Endothelial cell of umbilical vein (primary cell): ENCODE data around the gene CIBAR2. TPM values are rescaled to one million over a fixed set of nuclear protein-coding genes. Genes with fewer than 3 reads are reported as not detected.
A peak's percentile ranks its signal among the peaks of the same experiment; 100 is the strongest.

Experiments
- BruUV-seq: library from RNA; stranded (reverse); fragments of 400-500 nt; replicated peaks from 2 replicates; lab custom pipeline; 2021; lab: Mats Ljungman, UMichigan
- CTCF ChIA-PET: fragments of 300-600, 350-600 bp; sonication (Branson Sonifier 250); formaldehyde crosslinking; loops from one replicate; lab custom pipeline; 2021; ENCODE audit warnings: antibody characterized with exemption, inconsistent platforms; lab: Charles Lee
- POLR2A ChIA-PET: fragments of 300-600, 350-600 bp; sonication (Branson Sonifier 250); formaldehyde crosslinking; loops from one replicate; lab custom pipeline; 2021; ENCODE audit warnings: antibody characterized with exemption, inconsistent platforms; lab: Charles Lee
- DNase-seq: peaks from one replicate; pipeline ENCODE4 v3.0.0-alpha.2; 2011; ENCODE audit warnings: low read depth, low spot score
- FAIRE-seq: peaks from 2 replicates; lab custom pipeline; 2011; peaks lifted over from hg19 to GRCh38; lab: Jason Lieb, UNC
- H2AFZ ChIP-seq: 2 replicates; pipeline ENCODE4 v1.6.0; 2012; ENCODE audit warnings: low read depth, low read length, control low read depth, inconsistent platforms
- H3K27ac ChIP-seq: 2 replicates; pipeline ENCODE4 v1.5.1; 2011; ENCODE audit warnings: low read depth, mild to moderate bottlenecking, control low read depth, low read length, moderate library complexity; ENCODE audit not compliant: insufficient read depth
- H3K27me3 ChIP-seq, 2 experiments: 2 replicates each; pipeline versions ENCODE4 v1.6.0 to v1.6.1; 2011; ENCODE audit warnings: low read length in 2 of 2, mixed read lengths in 1 of 2; ENCODE audit not compliant: control insufficient read depth in 2 of 2, insufficient read depth in 2 of 2
- H3K36me3 ChIP-seq, 2 experiments: 2 replicates in 1 of 2; 3 replicates in 1 of 2; pipeline ENCODE4 v1.5.1; 2011; ENCODE audit warnings: low read length in 2 of 2, mild to moderate bottlenecking in 1 of 2, moderate library complexity in 1 of 2; ENCODE audit not compliant: control insufficient read depth in 2 of 2, insufficient read depth in 2 of 2; ENCODE audit errors: extremely low read depth in 1 of 2
- H3K4me1 ChIP-seq: 3 replicates; pipeline ENCODE4 v1.5.1; 2011; ENCODE audit warnings: mild to moderate bottlenecking, low read length; ENCODE audit not compliant: control insufficient read depth, insufficient read depth; ENCODE audit errors: extremely low read depth
- H3K4me2 ChIP-seq: 2 replicates; pipeline ENCODE4 v1.6.1; 2011; ENCODE audit warnings: low read length, control low read depth, mixed read lengths; ENCODE audit not compliant: insufficient read depth
- H3K4me3 ChIP-seq, 3 experiments: fragments of 200-600 bp in 1 of 3; sonication (generic), shearing (Covaris generic) in 1 of 3; replicated peaks in 1 of 3; 2 replicates each; pipeline ENCODE4 v1.5.1; 2011 to 2016; ENCODE audit warnings: control low read depth in 3 of 3, low read length in 3 of 3, mild to moderate bottlenecking in 2 of 3, inconsistent platforms in 1 of 3, low read depth in 1 of 3, moderate library complexity in 1 of 3; ENCODE audit not compliant: insufficient read depth in 1 of 3
- H3K79me2 ChIP-seq: 2 replicates; pipeline ENCODE4 v1.6.0; 2012; ENCODE audit warnings: low read length, inconsistent platforms; ENCODE audit not compliant: control insufficient read depth, insufficient read depth
- H3K9ac ChIP-seq: replicated peaks from 2 replicates; pipeline ENCODE3; 2011; ENCODE audit warnings: low read length, control low read depth; ENCODE audit not compliant: insufficient read depth; ENCODE audit errors: extremely low read depth
- H3K9me1 ChIP-seq: replicated peaks from 3 replicates; pipeline ENCODE4 v1.6.0; 2011; ENCODE audit warnings: mild to moderate bottlenecking, low read length; ENCODE audit not compliant: control insufficient read depth, insufficient read depth; ENCODE audit errors: extremely low read depth
- H3K9me3 ChIP-seq: replicated peaks from 2 replicates; pipeline ENCODE4 v1.5.1; 2012; ENCODE audit warnings: low read length, inconsistent platforms; ENCODE audit not compliant: control insufficient read depth, insufficient read depth
- H4K20me1 ChIP-seq: replicated peaks from 2 replicates; pipeline ENCODE3; 2011; ENCODE audit warnings: mild to moderate bottlenecking, low read length; ENCODE audit not compliant: control insufficient read depth, insufficient read depth; ENCODE audit errors: extremely low read depth
- CTCF ChIP-seq, 2 donors: IDR thresholded peaks; 1 replicate in 1 of 2; 2 replicates in 1 of 2; pipeline ENCODE4 v1.5.1; 2011; ENCODE audit warnings: low read length in 2 of 2, mild to moderate bottlenecking in 2 of 2, moderate library complexity in 2 of 2, control low read depth in 1 of 2, inconsistent platforms in 1 of 2, low read depth in 1 of 2; ENCODE audit not compliant: insufficient read depth in 1 of 2; ENCODE audit errors: extremely low read depth in 1 of 2
- EZH2 ChIP-seq: IDR thresholded peaks from 2 replicates; pipeline ENCODE4 v1.6.1; 2012; ENCODE audit warnings: borderline replicate concordance, low read depth, mild to moderate bottlenecking, moderate library complexity, low read length, inconsistent platforms; ENCODE audit not compliant: severe bottlenecking
- FOS ChIP-seq: IDR thresholded peaks from 2 replicates; pipeline ENCODE4 v1.6.1; 2011; ENCODE audit warnings: mild to moderate bottlenecking, low read length, moderate library complexity, borderline replicate concordance; ENCODE audit not compliant: insufficient read depth
- JUN ChIP-seq: IDR thresholded peaks from 2 replicates; pipeline ENCODE4 v1.6.1; 2011; ENCODE audit warnings: borderline replicate concordance, low read depth; ENCODE audit not compliant: insufficient read length, insufficient read depth
- MYC ChIP-seq: IDR thresholded peaks from one replicate; pipeline ENCODE4 v1.6.1; 2011; ENCODE audit warnings: mild to moderate bottlenecking, low read depth, low read length
- POLR2A ChIP-seq: IDR thresholded peaks from 2 replicates; pipeline ENCODE4 v1.6.1; 2012; ENCODE audit warnings: low read depth, mild to moderate bottlenecking, control low read depth, low read length
- POLR2AphosphoS5 ChIP-seq: IDR thresholded peaks from 2 replicates; pipeline ENCODE4 v1.6.1; 2012; ENCODE audit warnings: low read depth, mild to moderate bottlenecking, control low read depth, low read length, moderate library complexity; ENCODE audit not compliant: insufficient read depth
- dilution Hi-C: fragments of 300-500 bp; cut with MboI; formaldehyde crosslinking; loops from one replicate; pipeline ENCODE4 v1.15.0; 2019; ENCODE audit warnings: low sequenced_read_pairs; ENCODE audit not compliant: extremely low pct_ligation_motif_present
- intact Hi-C: fragments of 100-400 bp; cut with micrococcal nuclease; formaldehyde crosslinking; loops from one replicate; pipeline ENCODE4 v1.10.0; 2022
- polyA plus RNA-seq, 4 experiments: library from polyadenylated mRNA; depleted of rRNA in 3 of 4; stranded (reverse) in 3 of 4; unstranded in 1 of 4; fragments of >200 nt; gene quantifications; 2 replicates each; pipeline versions ENCODE4 v1.2.1 to v1.2.3, GENCODE V29; 2011 to 2012; ENCODE audit warnings: missing spikeins in 1 of 4
- total RNA-seq: library from RNA; stranded (reverse); gene quantifications from 2 replicates; pipeline ENCODE4 v1.2.3, GENCODE V29; 2021

The CIBAR2 gene
- total and polyA plus RNA-seq, 2 donors (not counting 3 experiments of a cell fraction or from before 2014, with no cell fraction given) = 0.07 TPM; not detected in 1

- Histone ChIP-seq H2AFZ (peak overlapping the region; percentile 17), H3K9ac (no peak overlapping the region), H3K27me3 (no peaks in the 10 kb centered on the region), H3K9me3 (no peaks in the 10 kb centered on the region), H3K4me2 (no peak overlapping the region), H3K36me3 (no peaks in the 10 kb centered on the region), H3K9me1 (no peaks in the 10 kb centered on the region), H3K4me1 (peaks cover 27% of the 10 kb centered on the region), H3K27ac (no peak overlapping the region), H4K20me1 (no peaks in the 10 kb centered on the region), H3K79me2 (no peaks in the 10 kb centered on the region), H3K4me3 (no peak overlapping the region)
- DNase-seq = no peak
- ChIA-PET POLR2A (no interaction called here), CTCF (interaction anchor here (1.1 to 1.9 kb wide), 4 partner anchors 16 to 42 kb away, joined by 3 to 10 read pairs (median 6); no protein-coding TSS in a partner anchor)
- no peak for TF ChIP-seq JUN
- TF ChIP-seq MYC = no peak
- no peak for TF ChIP-seq EZH2
- TF ChIP-seq POLR2AphosphoS5 = no peak
- TF ChIP-seq POLR2A = no peak
- TF ChIP-seq CTCF (IDR thresholded peaks at IDR 0.05; ENCODE audit: extremely low read depth in 1 of 2, insufficient read depth in 1 of 2, low read depth in 1 of 2, low read length in 2 of 2) = no peak
- TF ChIP-seq FOS = no peak
- intact Hi-C loops (no loop called here), dilution Hi-C loops (no loop called here)
- BruUV-seq = no TSS peak
- FAIRE-seq = no peak
Observed at GRCh38 chr16:85130705-85131028, 18.4 kb upstream of the CIBAR2 start.
